Measurements from ENCODE around the gene RARA.
A peak's percentile ranks its signal among the peaks of the same experiment; 100 is the strongest.

RARA gene

GRCh38 chr17:40343219-40344119, 34.5 kb downstream of the RARA start:
- Histone ChIP-seq H3K36me3 (ENCODE audit: control insufficient read depth, insufficient read depth, low read length, severe bottlenecking) (peaks cover 16% of the 10 kb centered on the region), H3K27me3 (replicated peaks; ENCODE audit: control insufficient read depth, insufficient read depth, low read length) (no peaks in the 10 kb centered on the region), H3K9ac (ENCODE audit: low read length) (peak overlapping the region; percentile 94), H3K4me1 (ENCODE audit: control insufficient read depth, insufficient read depth, low read length) (peaks cover 71% of the 10 kb centered on the region), H3K4me3 (ENCODE audit: low read length) (peak overlapping the region; percentile 92), H3K9me3 (ENCODE audit: control insufficient read depth, low read length) (no peaks in the 10 kb centered on the region)
- DNase-seq (ENCODE audit: low read depth): peak; percentile 48

GRCh38 chr17:40344421-40345160, 35.6 kb downstream of the RARA start:
- peak overlapping the region; percentile 94 for H3K9ac ChIP-seq (ENCODE audit: low read length)
- no peak for DNase-seq (ENCODE audit: low read depth)
- no peaks in the 10 kb centered on the region for H3K27me3 ChIP-seq (replicated peaks; ENCODE audit: control insufficient read depth, insufficient read depth, low read length)
- H3K4me3 ChIP-seq (ENCODE audit: low read length): peak overlapping the region; percentile 92
- H3K9me3 ChIP-seq (ENCODE audit: control insufficient read depth, low read length): no peaks in the 10 kb centered on the region
- peaks cover 75% of the 10 kb centered on the region for H3K4me1 ChIP-seq (ENCODE audit: control insufficient read depth, insufficient read depth, low read length)
- peaks cover 24% of the 10 kb centered on the region for H3K36me3 ChIP-seq (ENCODE audit: control insufficient read depth, insufficient read depth, low read length, severe bottlenecking)

GRCh38 chr17:40345161-40345993, 36.4 kb downstream of the RARA start:
- peak overlapping the region; percentile 92 for H3K4me3 ChIP-seq (ENCODE audit: low read length)
- H3K27me3 ChIP-seq (replicated peaks; ENCODE audit: control insufficient read depth, insufficient read depth, low read length): no peaks in the 10 kb centered on the region
- no peaks in the 10 kb centered on the region for H3K9me3 ChIP-seq (ENCODE audit: control insufficient read depth, low read length)
- H3K36me3 ChIP-seq (ENCODE audit: control insufficient read depth, insufficient read depth, low read length, severe bottlenecking): peaks cover 20% of the 10 kb centered on the region
- peaks cover 78% of the 10 kb centered on the region for H3K4me1 ChIP-seq (ENCODE audit: control insufficient read depth, insufficient read depth, low read length)
- DNase-seq (ENCODE audit: low read depth): peak; percentile 77
- H3K9ac ChIP-seq (ENCODE audit: low read length): peak overlapping the region; percentile 94

- H3K4me3 ChIP-seq (ENCODE audit: low read length): peak overlapping the region; percentile 92
- H3K27me3 ChIP-seq (replicated peaks; ENCODE audit: control insufficient read depth, insufficient read depth, low read length): no peaks in the 10 kb centered on the region
- no peaks in the 10 kb centered on the region for H3K9me3 ChIP-seq (ENCODE audit: control insufficient read depth, low read length)
- peaks cover 17% of the 10 kb centered on the region for H3K36me3 ChIP-seq (ENCODE audit: control insufficient read depth, insufficient read depth, low read length, severe bottlenecking)
- peaks cover 71% of the 10 kb centered on the region for H3K4me1 ChIP-seq (ENCODE audit: control insufficient read depth, insufficient read depth, low read length)
- DNase-seq (ENCODE audit: low read depth): no peak
- H3K9ac ChIP-seq (ENCODE audit: low read length): peak overlapping the region; percentile 94
Measured at GRCh38 chr17:40345994-40346764, 37.2 kb downstream of the RARA start.

GRCh38 chr17:40346765-40347158, 37.8 kb downstream of the RARA start:
- Histone ChIP-seq H3K9me3 (ENCODE audit: control insufficient read depth, low read length) (no peaks in the 10 kb centered on the region), H3K27me3 (replicated peaks; ENCODE audit: control insufficient read depth, insufficient read depth, low read length) (no peaks in the 10 kb centered on the region), H3K9ac (ENCODE audit: low read length) (no peak overlapping the region), H3K36me3 (ENCODE audit: control insufficient read depth, insufficient read depth, low read length, severe bottlenecking) (peaks cover 18% of the 10 kb centered on the region), H3K4me3 (ENCODE audit: low read length) (no peak overlapping the region), H3K4me1 (ENCODE audit: control insufficient read depth, insufficient read depth, low read length) (peaks cover 71% of the 10 kb centered on the region)
- DNase-seq (ENCODE audit: low read depth): no peak

- H3K4me3 ChIP-seq (ENCODE audit: low read length): no peak overlapping the region
Measured at GRCh38 chr17:40347319-40348135, 38.5 kb downstream of the RARA start.

GRCh38 chr17:40348136-40348504, 39.1 kb downstream of the RARA start:
- Histone ChIP-seq H3K27me3 (replicated peaks; ENCODE audit: control insufficient read depth, insufficient read depth, low read length) (no peaks in the 10 kb centered on the region), H3K4me1 (ENCODE audit: control insufficient read depth, insufficient read depth, low read length) (peaks cover 79% of the 10 kb centered on the region), H3K9ac (ENCODE audit: low read length) (no peak overlapping the region), H3K4me3 (ENCODE audit: low read length) (no peak overlapping the region), H3K36me3 (ENCODE audit: control insufficient read depth, insufficient read depth, low read length, severe bottlenecking) (peaks cover 32% of the 10 kb centered on the region), H3K9me3 (ENCODE audit: control insufficient read depth, low read length) (no peaks in the 10 kb centered on the region)
- DNase-seq (ENCODE audit: low read depth): no peak

More at GRCh38 chr17:40347319-40348135, 38.5 kb downstream of the RARA start:
- H3K4me1 ChIP-seq (ENCODE audit: control insufficient read depth, insufficient read depth, low read length): peaks cover 78% of the 10 kb centered on the region
- no peak for DNase-seq (ENCODE audit: low read depth)
- H3K9ac ChIP-seq (ENCODE audit: low read length): no peak overlapping the region
- no peaks in the 10 kb centered on the region for H3K9me3 ChIP-seq (ENCODE audit: control insufficient read depth, low read length)
- no peaks in the 10 kb centered on the region for H3K27me3 ChIP-seq (replicated peaks; ENCODE audit: control insufficient read depth, insufficient read depth, low read length)
- H3K36me3 ChIP-seq (ENCODE audit: control insufficient read depth, insufficient read depth, low read length, severe bottlenecking): peaks cover 26% of the 10 kb centered on the region

GRCh38 chr17:40348562-40349476, 39.8 kb downstream of the RARA start:
- no peak overlapping the region for H3K4me3 ChIP-seq (ENCODE audit: low read length)
- H3K9ac ChIP-seq (ENCODE audit: low read length): peak overlapping the region; percentile 1
- no peak for DNase-seq (ENCODE audit: low read depth)
- H3K9me3 ChIP-seq (ENCODE audit: control insufficient read depth, low read length): no peaks in the 10 kb centered on the region
- peaks cover 73% of the 10 kb centered on the region for H3K4me1 ChIP-seq (ENCODE audit: control insufficient read depth, insufficient read depth, low read length)
- no peaks in the 10 kb centered on the region for H3K27me3 ChIP-seq (replicated peaks; ENCODE audit: control insufficient read depth, insufficient read depth, low read length)
- peaks cover 37% of the 10 kb centered on the region for H3K36me3 ChIP-seq (ENCODE audit: control insufficient read depth, insufficient read depth, low read length, severe bottlenecking)

GRCh38 chr17:40349477-40349894, 40.5 kb downstream of the RARA start:
- peaks cover 66% of the 10 kb centered on the region for H3K4me1 ChIP-seq (ENCODE audit: control insufficient read depth, insufficient read depth, low read length)
- no peaks in the 10 kb centered on the region for H3K27me3 ChIP-seq (replicated peaks; ENCODE audit: control insufficient read depth, insufficient read depth, low read length)
- peak overlapping the region; percentile 1 for H3K9ac ChIP-seq (ENCODE audit: low read length)
- H3K36me3 ChIP-seq (ENCODE audit: control insufficient read depth, insufficient read depth, low read length, severe bottlenecking): peaks cover 41% of the 10 kb centered on the region
- DNase-seq (ENCODE audit: low read depth): no peak
- no peak overlapping the region for H3K4me3 ChIP-seq (ENCODE audit: low read length)
- H3K9me3 ChIP-seq (ENCODE audit: control insufficient read depth, low read length): no peaks in the 10 kb centered on the region

All from adipocyte (in vitro differentiated cells).